CD4-positive, alpha-beta T cell (primary cell): ENCODE data around the gene SLC38A1. TPM values are rescaled to one million over a fixed set of nuclear protein-coding genes. Genes with fewer than 3 reads are reported as not detected.

ENCODE experiments used
- ATAC-seq: fragments of 200-7000 bp; cut with Tn5 transposase; one replicate; pipeline ENCODE4 v1.10.0; 2022; ENCODE audit warnings: mild to moderate bottlenecking; ENCODE audit not compliant: poor library complexity
- CTCF ChIA-PET: fragments of 350-600 bp; sonication (Branson Sonifier 250); formaldehyde crosslinking; loops from one replicate; lab custom pipeline; 2021; ENCODE audit warnings: antibody characterized with exemption, inconsistent platforms; lab: Charles Lee
- POLR2A ChIA-PET: fragments of 350-600 bp; sonication (Branson Sonifier 250); formaldehyde crosslinking; loops from one replicate; lab custom pipeline; 2021; ENCODE audit warnings: antibody characterized with exemption, inconsistent platforms; lab: Charles Lee
- DNase-seq, 14 experiments: peaks; one replicate each; pipeline ENCODE4 v3.0.0-alpha.2; 2013 to 2020; ENCODE audit warnings: mixed read lengths in 2 of 14
- H3K27ac ChIP-seq, 2 donors: one replicate each; pipeline versions ENCODE4 v1.5.1 to v1.7.0; 2013; ENCODE audit warnings: low read length in 2 of 2, low read depth in 1 of 2, mild to moderate bottlenecking in 1 of 2
- H3K27me3 ChIP-seq, 2 experiments: 1 replicate in 1 of 2; 2 replicates in 1 of 2; pipeline versions ENCODE4 v1.6.1 to v1.7.0; 2013; ENCODE audit warnings: low read length in 2 of 2, control low read depth in 1 of 2, mild to moderate bottlenecking in 1 of 2, moderate library complexity in 1 of 2; ENCODE audit not compliant: insufficient read depth in 2 of 2, control insufficient read depth in 1 of 2
- H3K36me3 ChIP-seq: one replicate; pipeline ENCODE4 v1.6.1; 2013; ENCODE audit warnings: low read length, control low read depth; ENCODE audit not compliant: insufficient read depth
- H3K4me1 ChIP-seq: one replicate; pipeline ENCODE4 v1.6.1; 2013; ENCODE audit warnings: low read length, control low read depth; ENCODE audit not compliant: insufficient read depth
- H3K4me3 ChIP-seq: one replicate; pipeline ENCODE4 v1.5.1; 2013; ENCODE audit warnings: mild to moderate bottlenecking, low read length, moderate library complexity
- H3K9me3 ChIP-seq, 2 experiments: 1 replicate in 1 of 2; 2 replicates in 1 of 2; pipeline versions ENCODE4 v1.6.1 to v1.7.0; 2013; ENCODE audit warnings: low read length in 2 of 2, mild to moderate bottlenecking in 2 of 2, control low read depth in 1 of 2, moderate library complexity in 1 of 2; ENCODE audit not compliant: control insufficient read depth in 1 of 2, insufficient read depth in 1 of 2
- H3K27ac Mint-ChIP-seq: one replicate; pipeline ENCODE4 v1.8.0; 2020; ENCODE audit warnings: mixed read lengths
- H3K27me3 Mint-ChIP-seq: one replicate; pipeline ENCODE4 v1.8.0; 2021; ENCODE audit warnings: mixed read lengths
- H3K36me3 Mint-ChIP-seq: one replicate; pipeline ENCODE4 v1.8.0; 2021; ENCODE audit warnings: low read depth, mixed read lengths
- H3K4me1 Mint-ChIP-seq: one replicate; pipeline ENCODE4 v1.8.0; 2021; ENCODE audit warnings: low read depth, mixed read lengths
- H3K4me3 Mint-ChIP-seq: one replicate; pipeline ENCODE4 v1.8.0; 2020; ENCODE audit warnings: mild to moderate bottlenecking, mixed read lengths
- H3K9me3 Mint-ChIP-seq: one replicate; pipeline ENCODE4 v1.8.0; 2020; ENCODE audit warnings: mixed read lengths
- intact Hi-C, 2 experiments: fragments of 100-400 bp; cut with DNase I in 1 of 2; cut with micrococcal nuclease in 1 of 2; formaldehyde crosslinking; loops; one replicate each; pipeline versions ENCODE4 v1.15.1 to v1.9.0; 2023 to 2025; cut with DNase I, micrococcal nuclease
- total RNA-seq, 174 experiments: library from RNA in 2 of 174; stranded (reverse) in 2 of 174; gene quantifications; one replicate each; pipeline ENCODE4 v1.2.3 and lab custom pipeline; 2021 to 2026
- TF ChIP-seq, protein P1 (sequence below): fragments of 200-600 bp; IDR thresholded peaks from one replicate; pipeline ENCODE4 v1.8.0; 2022; ENCODE audit warnings: antibody characterized with exemption, mild to moderate bottlenecking

The SLC38A1 gene
- total RNA-seq, 2 experiments from 2014 or later = 327 to 346 TPM

DNA sequence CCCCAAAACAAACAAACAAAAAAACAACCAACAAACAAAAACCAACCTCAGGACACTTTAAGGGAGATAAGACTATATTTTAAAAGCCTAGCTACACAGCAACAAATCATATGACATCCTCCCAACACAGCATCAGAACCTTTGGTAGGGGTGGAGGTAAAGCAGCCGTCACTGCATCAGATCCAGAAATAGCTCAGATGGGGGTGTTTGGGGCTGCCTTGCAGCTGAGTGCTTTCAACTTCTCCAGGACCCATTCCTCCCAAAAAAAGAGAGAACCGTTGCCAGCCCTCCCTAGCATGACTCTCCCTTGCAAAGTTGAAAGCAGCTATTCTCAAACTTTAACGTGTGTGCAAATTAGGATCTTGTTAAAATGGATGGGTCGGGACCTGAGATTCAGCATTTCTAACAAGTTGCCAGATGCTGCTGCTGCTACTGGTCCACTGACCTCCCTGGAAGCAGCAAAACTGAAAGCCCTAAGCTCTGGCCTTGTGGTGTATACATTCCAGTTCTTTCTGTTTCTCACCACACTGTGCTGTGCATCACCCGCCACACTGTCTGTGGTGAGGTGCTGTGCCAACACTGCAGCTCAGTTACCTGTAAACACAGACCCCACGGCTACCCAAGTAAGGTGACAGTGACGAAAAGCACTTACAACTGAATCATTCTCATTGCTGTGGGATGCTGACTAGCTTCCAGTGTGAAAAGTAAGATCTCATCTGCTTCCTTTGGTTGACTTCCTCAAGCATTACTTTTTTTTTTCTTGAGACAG lies 54.0 kb downstream of the SLC38A1 start:
- Histone ChIP-seq H3K27ac (peak overlapping the region; percentile 91 to 94), H3K4me3 (peak overlapping the region; percentile 21), H3K36me3 (peaks cover 26% of the 10 kb centered on the region), H3K9me3 (no peaks in the 10 kb centered on the region), H3K4me1 (peaks cover 81% of the 10 kb centered on the region), H3K27me3 (no peaks in the 10 kb centered on the region)
- H3K9me3 Mint-ChIP-seq = no peaks in the 10 kb centered on the region
- H3K27ac Mint-ChIP-seq = peak overlapping the region; percentile 96
- intact Hi-C loops = loop anchor here (1.0 to 10.0 kb wide), 6 partner anchors 51 to 1610 kb away; partner anchors contain the start of genes SLC38A2 (in 2 of the 2) and SCAF11 (in 1 of the 2)
- H3K4me1 Mint-ChIP-seq = peaks cover 98% of the 10 kb centered on the region
- H3K27me3 Mint-ChIP-seq = no peaks in the 10 kb centered on the region
- ATAC-seq (peak; percentile 76), DNase-seq (peak; percentile 69 to 96 (median 78))
- TF ChIP-seq, protein P1, sequence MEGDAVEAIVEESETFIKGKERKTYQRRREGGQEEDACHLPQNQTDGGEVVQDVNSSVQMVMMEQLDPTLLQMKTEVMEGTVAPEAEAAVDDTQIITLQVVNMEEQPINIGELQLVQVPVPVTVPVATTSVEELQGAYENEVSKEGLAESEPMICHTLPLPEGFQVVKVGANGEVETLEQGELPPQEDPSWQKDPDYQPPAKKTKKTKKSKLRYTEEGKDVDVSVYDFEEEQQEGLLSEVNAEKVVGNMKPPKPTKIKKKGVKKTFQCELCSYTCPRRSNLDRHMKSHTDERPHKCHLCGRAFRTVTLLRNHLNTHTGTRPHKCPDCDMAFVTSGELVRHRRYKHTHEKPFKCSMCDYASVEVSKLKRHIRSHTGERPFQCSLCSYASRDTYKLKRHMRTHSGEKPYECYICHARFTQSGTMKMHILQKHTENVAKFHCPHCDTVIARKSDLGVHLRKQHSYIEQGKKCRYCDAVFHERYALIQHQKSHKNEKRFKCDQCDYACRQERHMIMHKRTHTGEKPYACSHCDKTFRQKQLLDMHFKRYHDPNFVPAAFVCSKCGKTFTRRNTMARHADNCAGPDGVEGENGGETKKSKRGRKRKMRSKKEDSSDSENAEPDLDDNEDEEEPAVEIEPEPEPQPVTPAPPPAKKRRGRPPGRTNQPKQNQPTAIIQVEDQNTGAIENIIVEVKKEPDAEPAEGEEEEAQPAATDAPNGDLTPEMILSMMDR = no peak
- ChIA-PET POLR2A (interaction anchor here (0.6 to 12.7 kb wide), 28 partner anchors 9 to 486 kb away, joined by 3 to 418 read pairs (median 6); partner anchors contain the start of genes SLC38A1 and SLC38A2), CTCF (interaction anchor here (0.6 to 3.0 kb wide), 16 partner anchors 9 to 224 kb away, joined by 3 to 12 read pairs (median 5); partner anchors contain the start of genes SCAF11 and SLC38A1)
- peaks cover 81% of the 10 kb centered on the region for H3K36me3 Mint-ChIP-seq
- H3K4me3 Mint-ChIP-seq = peak overlapping the region; percentile 77

DNA sequence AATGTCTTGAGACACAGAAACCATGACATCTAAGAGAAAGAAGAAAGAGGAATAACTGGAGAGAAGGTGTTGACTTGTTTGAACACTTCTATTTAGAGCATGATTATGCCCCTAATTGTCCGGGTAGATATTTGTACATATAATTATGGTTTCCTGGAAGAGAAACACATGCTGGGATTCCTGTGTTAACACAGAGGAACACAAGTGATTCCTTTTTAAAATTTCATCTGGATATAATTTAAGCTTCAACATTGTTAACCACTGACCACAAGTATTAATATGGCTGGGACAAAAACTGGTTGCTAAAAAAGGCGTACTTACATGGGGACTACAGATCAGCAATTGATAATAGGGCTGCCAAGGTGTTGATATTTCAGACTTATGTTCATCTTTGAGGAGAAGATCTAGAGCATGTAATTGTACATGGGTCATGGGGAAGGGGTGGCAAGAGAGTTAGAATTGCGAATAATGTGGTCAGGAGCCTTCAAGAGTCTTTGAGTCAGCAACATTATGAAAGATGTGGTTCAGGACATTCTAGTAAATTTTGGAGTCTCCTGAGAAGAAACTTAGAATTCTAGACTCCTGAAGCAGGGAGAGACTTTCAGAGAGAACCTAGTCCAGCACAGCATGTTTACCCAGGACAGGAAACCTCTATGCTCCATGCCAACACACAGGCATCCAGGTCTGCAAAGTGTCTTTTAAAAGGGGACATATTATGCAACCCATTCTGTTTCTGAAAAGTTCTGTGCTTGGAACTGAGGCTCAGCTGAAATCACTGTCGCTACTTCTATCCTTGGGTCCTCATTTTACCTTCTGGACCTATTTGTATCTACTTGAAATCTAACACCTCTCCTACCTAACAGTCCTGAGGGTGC lies 56.5 kb downstream of the SLC38A1 start:
- Histone ChIP-seq H3K36me3 (peaks cover 34% of the 10 kb centered on the region), H3K27me3 (no peaks in the 10 kb centered on the region), H3K27ac (peak overlapping the region; percentile 46 to 91), H3K9me3 (no peaks in the 10 kb centered on the region), H3K4me1 (peaks cover 65% of the 10 kb centered on the region), H3K4me3 (no peak overlapping the region)
- CTCF ChIA-PET = interaction anchor here (1.6 kb wide), 1 partner anchor 57 kb away, joined by 4 read pairs; the partner anchor contains the start of gene SLC38A1
- TF ChIP-seq, protein P1 = no peak
- Mint-ChIP-seq H3K27me3 (no peaks in the 10 kb centered on the region), H3K9me3 (no peaks in the 10 kb centered on the region), H3K36me3 (peaks cover 82% of the 10 kb centered on the region), H3K27ac (peak overlapping the region; percentile 96), H3K4me3 (peak overlapping the region; percentile 22), H3K4me1 (peaks cover 98% of the 10 kb centered on the region)
- no peak for DNase-seq
- POLR2A ChIA-PET = interaction anchor here (8.5 kb wide), 1 partner anchor 58 kb away, joined by 418 read pairs; the partner anchor contains the start of gene SLC38A1
- intact Hi-C loops = loop anchor here (5.0 to 10.0 kb wide), 2 partner anchors 60 to 1612 kb away; no protein-coding TSS in a partner anchor
- ATAC-seq = no peak

DNA sequence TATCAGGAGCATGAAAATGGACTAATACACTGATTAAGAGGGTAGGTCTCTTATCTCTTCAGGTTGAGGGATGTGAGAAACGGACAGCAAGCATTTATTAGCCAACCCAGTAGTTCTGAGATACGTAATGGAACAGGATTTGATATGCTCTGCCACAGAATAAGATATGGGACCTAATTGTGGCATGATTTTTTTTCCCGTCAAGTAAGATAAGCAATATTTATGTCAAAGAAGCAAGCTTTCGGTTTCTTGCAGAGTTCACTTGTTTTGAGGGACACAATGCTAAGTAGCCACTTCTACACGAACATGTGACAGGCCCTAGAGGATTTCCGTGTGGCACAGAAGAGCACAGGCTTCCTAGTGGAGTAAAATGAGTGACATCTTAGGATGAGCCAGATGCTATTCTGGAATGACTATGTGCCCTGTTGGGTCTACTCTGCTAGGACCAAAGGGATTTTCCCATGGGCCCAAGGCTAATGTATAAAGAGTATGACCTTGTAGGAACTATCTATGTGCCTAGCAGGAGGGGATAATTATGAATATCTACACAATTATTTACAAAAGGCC lies 57.9 kb downstream of the SLC38A1 start:
- CTCF ChIA-PET = no interaction called here
- peaks cover 89% of the 10 kb centered on the region for H3K36me3 Mint-ChIP-seq

More for the DNA sequence above, 57.9 kb downstream of the SLC38A1 start:
- TF ChIP-seq, protein P1 = no peak
- Mint-ChIP-seq H3K27ac (peak overlapping the region; percentile 96), H3K27me3 (no peaks in the 10 kb centered on the region), H3K4me1 (peaks cover 99% of the 10 kb centered on the region), H3K4me3 (peak overlapping the region; percentile 36), H3K9me3 (no peaks in the 10 kb centered on the region)
- ATAC-seq = no peak
- POLR2A ChIA-PET = interaction anchor here (0.6 to 10.8 kb wide), 3 partner anchors 6 to 55 kb away, joined by 3 to 94 read pairs (median 3); no protein-coding TSS in a partner anchor
- no peaks in the 10 kb centered on the region for H3K27me3 ChIP-seq
- intact Hi-C loops = loop anchor here (1.0 to 10.0 kb wide), 6 partner anchors 7 to 1614 kb away; partner anchors contain the start of gene SLC38A1 (in 1 of the 2)
- H3K4me3 ChIP-seq = no peak overlapping the region
- H3K36me3 ChIP-seq = peaks cover 48% of the 10 kb centered on the region
- peaks cover 53% of the 10 kb centered on the region for H3K4me1 ChIP-seq
- H3K27ac ChIP-seq = peak overlapping the region; percentile 46 to 69
- no peaks in the 10 kb centered on the region for H3K9me3 ChIP-seq
- peak in 3 of 14 experiments; percentile 42 to 57 (median 43) for DNase-seq
